Activated CD8-positive, alpha-beta memory T cell treated with anti-CD3 and anti-CD28 coated beads for 4 hours (primary cell): ENCODE data around the gene RNGTT.
"Not testable (repeated sequence)": the region's sequence is repeated elsewhere in the genome, so short reads cannot be mapped to it uniquely, and the experiment has no call there.

Source experiments
- DNase-seq, 2 donors: peaks; one replicate each; pipeline ENCODE4 v3.0.0-alpha.2; 2020; ENCODE audit warnings: low read depth in 2 of 2

RNGTT gene

GRCh38 chr6:88963139-88964090 lies at the start of gene RNGTT:
Gene RNGTT (minus strand): TSS chr6:88963618. CDS start chr6:88963409, 209 bp downstream.
- DNase-seq: peak; percentile 94 to 98

- DNase-seq: no peak
These were observed 48.0 kb upstream of the RNGTT start for GRCh38 chr6:89011436-89011835.

GRCh38 chr6:89010825-89011224 lies 47.4 kb upstream of the RNGTT start:
- DNase-seq: no peak

- no peak for DNase-seq
These were observed 46.2 kb upstream of the RNGTT start for GRCh38 chr6:89009624-89010059.

GRCh38 chr6:89008815-89009374 lies 45.5 kb upstream of the RNGTT start:
- DNase-seq: no peak

- no peak for DNase-seq
These were observed 44.8 kb upstream of the RNGTT start for GRCh38 chr6:89008001-89008814.

- no peak for DNase-seq
These were observed 44.0 kb upstream of the RNGTT start for GRCh38 chr6:89007209-89008000.

GRCh38 chr6:89002523-89002922 lies 39.1 kb upstream of the RNGTT start:
- DNase-seq: no peak

GRCh38 chr6:88997327-88997726 lies 33.9 kb upstream of the RNGTT start:
- no peak for DNase-seq

- DNase-seq: no peak
These were observed 29.5 kb upstream of the RNGTT start for GRCh38 chr6:88992741-88993552.

GRCh38 chr6:88989215-88989614 lies 25.8 kb upstream of the RNGTT start:
- no peak for DNase-seq

- DNase-seq: no peak
These were observed 24.5 kb upstream of the RNGTT start for GRCh38 chr6:88987922-88988321.

GRCh38 chr6:88985901-88986300 lies 22.5 kb upstream of the RNGTT start:
- DNase-seq: no peak

GRCh38 chr6:88984606-88985005 lies 21.2 kb upstream of the RNGTT start:
- no peak for DNase-seq

GRCh38 chr6:88984152-88984551 lies 20.7 kb upstream of the RNGTT start:
- no peak for DNase-seq

- DNase-seq: no peak
These were observed 20.1 kb upstream of the RNGTT start for GRCh38 chr6:88983532-88983931.

GRCh38 chr6:88983129-88983528 lies 19.7 kb upstream of the RNGTT start:
- DNase-seq: not testable (repeated sequence)

GRCh38 chr6:88982720-88983119 lies 19.3 kb upstream of the RNGTT start:
- DNase-seq: no peak

- DNase-seq: no peak
These were observed 12.0 kb upstream of the RNGTT start for GRCh38 chr6:88975369-88975768.
